Retinal pigment epithelial cell (primary cell): Measurements from ENCODE around the gene RHOA.
"Not testable (repeated sequence)": the region's sequence is repeated elsewhere in the genome, so short reads cannot be mapped to it uniquely, and the experiment has no call there.

Experiments
- DNase-seq: peaks from one replicate; pipeline ENCODE4 v3.0.0-alpha.2; 2010; ENCODE audit warnings: low read depth
- H3K4me3 ChIP-seq: 2 replicates; pipeline ENCODE4 v1.5.1; 2011; ENCODE audit warnings: mild to moderate bottlenecking, low read length, control low read depth, moderate library complexity
- CTCF ChIP-seq: conservative IDR thresholded peaks from 2 replicates; pipeline ENCODE4 v1.5.1; 2011; ENCODE audit warnings: low read depth, low read length, control low read depth, inconsistent platforms

RHOA gene

GRCh38 chr3:49370585-49371290, 41.0 kb downstream of the RHOA start:
- DNase-seq, result no peak
- no peak for TF ChIP-seq CTCF
- H3K4me3 ChIP-seq, result no peak overlapping the region

- no peak for TF ChIP-seq CTCF
- no peak overlapping the region for H3K4me3 ChIP-seq
- no peak for DNase-seq
These were observed 49.2 kb downstream of the RHOA start for GRCh38 chr3:49362561-49362960.

- no peak for DNase-seq
These were observed 52.2 kb downstream of the RHOA start for GRCh38 chr3:49359623-49360022.

GRCh38 chr3:49358884-49359225, 52.9 kb downstream of the RHOA start:
- DNase-seq, result no peak
- no peak overlapping the region for H3K4me3 ChIP-seq
- TF ChIP-seq CTCF, result no peak

More at GRCh38 chr3:49359623-49360022, 52.2 kb downstream of the RHOA start:
- no peak overlapping the region for H3K4me3 ChIP-seq
- TF ChIP-seq CTCF, result no peak

GRCh38 chr3:49358217-49358883, 53.4 kb downstream of the RHOA start, which contains the start of gene GPX1:
Gene GPX1 (minus strand): TSS chr3:49358353. CDS start chr3:49358278, 75 bp downstream.
- TF ChIP-seq CTCF, result no peak

GRCh38 chr3:49357443-49358216, 54.1 kb downstream of the RHOA start:
- H3K4me3 ChIP-seq, result peak overlapping the region; percentile 64
- peak; percentile 82 for DNase-seq

More at GRCh38 chr3:49358217-49358883, 53.4 kb downstream of the RHOA start, which contains the start of gene GPX1:
- DNase-seq, result peak; percentile 75
- peak within 1 kb of the TSS; percentile 64 for H3K4me3 ChIP-seq

- not testable (repeated sequence) for DNase-seq
- peak overlapping the region; percentile 64 for H3K4me3 ChIP-seq
These were observed 54.7 kb downstream of the RHOA start for GRCh38 chr3:49357095-49357442.
